Measurements from ENCODE around the gene SZRD1. TPM values are rescaled to one million over a fixed set of nuclear protein-coding genes. Genes with fewer than 3 reads are reported as not detected.

Gene SZRD1
- total and polyA plus RNA-seq, 3 donors from 2014 or later: 47.8 to 88.5 (median 57.9) TPM

GRCh38 chr1:16409536-16410152, 42.6 kb downstream of the SZRD1 start:
- intact Hi-C loops (cut with DNase I; ENCODE audit: low total_unique reads): no loop called here
- no peaks in the 10 kb centered on the region for H3K4me1 ChIP-seq
- H3K4me3 ChIP-seq: no peak overlapping the region
- H3K36me3 ChIP-seq (ENCODE audit: low read depth, missing control alignments): no peaks in the 10 kb centered on the region
- 78 to 80% methylated on average over 15 to 25 of the region's 25 CpGs for WGBS, 2 donors
- H3K9me3 ChIP-seq: no peaks in the 10 kb centered on the region
- DNase-seq: no peak
- no peaks in the 10 kb centered on the region for H3K27me3 ChIP-seq
- TF ChIP-seq POLR2A (IDR thresholded peaks at IDR 0.05) (no peak), CTCF (IDR thresholded peaks at IDR 0.05) (no peak)
- H3K27ac ChIP-seq: no peak overlapping the region

GRCh38 chr1:16410803-16411202, 43.8 kb downstream of the SZRD1 start:
- no peak for TF ChIP-seq POLR2A (IDR thresholded peaks at IDR 0.05)
- TF ChIP-seq CTCF (IDR thresholded peaks at IDR 0.05): no peak
- intact Hi-C loops (cut with DNase I; ENCODE audit: low total_unique reads): no loop called here

GRCh38 chr1:16413191-16413590, 46.1 kb downstream of the SZRD1 start:
- 89 to 90% methylated on average over 3 of the region's 3 CpGs for WGBS, 2 donors
- H3K9me3 ChIP-seq: no peaks in the 10 kb centered on the region
- TF ChIP-seq POLR2A (IDR thresholded peaks at IDR 0.05): no peak
- no peak for TF ChIP-seq CTCF (IDR thresholded peaks at IDR 0.05)
- no peaks in the 10 kb centered on the region for H3K36me3 ChIP-seq (ENCODE audit: low read depth, missing control alignments)
- H3K4me1 ChIP-seq: no peaks in the 10 kb centered on the region
- intact Hi-C loops (cut with DNase I; ENCODE audit: low total_unique reads): no loop called here
- no peak overlapping the region for H3K27ac ChIP-seq
- no peak overlapping the region for H3K4me3 ChIP-seq
- no peaks in the 10 kb centered on the region for H3K27me3 ChIP-seq
- DNase-seq: no peak

More at GRCh38 chr1:16410803-16411202, 43.8 kb downstream of the SZRD1 start:
- Histone ChIP-seq H3K4me3 (no peak overlapping the region), H3K9me3 (no peaks in the 10 kb centered on the region), H3K27ac (no peak overlapping the region), H3K27me3 (no peaks in the 10 kb centered on the region), H3K4me1 (no peaks in the 10 kb centered on the region), H3K36me3 (ENCODE audit: low read depth, missing control alignments) (no peaks in the 10 kb centered on the region)
- DNase-seq: no peak
- WGBS, 2 donors: 91 to 97% methylated on average over 5 of the region's 5 CpGs

- no peak overlapping the region for H3K27ac ChIP-seq
- H3K9me3 ChIP-seq: no peaks in the 10 kb centered on the region
- no peaks in the 10 kb centered on the region for H3K36me3 ChIP-seq (ENCODE audit: low read depth, missing control alignments)
- H3K4me3 ChIP-seq: no peak overlapping the region
- TF ChIP-seq CTCF (IDR thresholded peaks at IDR 0.05) (no peak), POLR2A (IDR thresholded peaks at IDR 0.05) (no peak)
- intact Hi-C loops (cut with DNase I; ENCODE audit: low total_unique reads): no loop called here
- no peak for DNase-seq
- 88 to 92% methylated on average over 7 of the region's 7 CpGs for WGBS, 2 donors
- H3K27me3 ChIP-seq: no peaks in the 10 kb centered on the region
- H3K4me1 ChIP-seq: no peaks in the 10 kb centered on the region
These were observed 51.9 kb downstream of the SZRD1 start for GRCh38 chr1:16418823-16419425.
